ENCODE data around the gene FBRSL1.
"Not testable (repeated sequence)": the region's sequence is repeated elsewhere in the genome, so short reads cannot be mapped to it uniquely, and the experiment has no call there.

FBRSL1 gene

GRCh38 chr12:132489602-132490266 is at the start of gene FBRSL1:
Gene FBRSL1 (plus strand): TSS chr12:132490151.
- DNase-seq, result peak; percentile 95

GRCh38 chr12:132440420-132440819 is 49.5 kb upstream of the FBRSL1 start:
- not testable (repeated sequence) for DNase-seq

- no peak for DNase-seq
Observed at GRCh38 chr12:132441871-132442863, 47.8 kb upstream of the FBRSL1 start.

- DNase-seq, result no peak
Observed at GRCh38 chr12:132443091-132443490, 46.9 kb upstream of the FBRSL1 start.

GRCh38 chr12:132444283-132444682 is 45.7 kb upstream of the FBRSL1 start:
- DNase-seq, result no peak

- DNase-seq, result peak; percentile 57
Observed at GRCh38 chr12:132444957-132445883, 44.7 kb upstream of the FBRSL1 start.

GRCh38 chr12:132445884-132446632 is 43.9 kb upstream of the FBRSL1 start:
- peak; percentile 64 for DNase-seq

GRCh38 chr12:132446633-132447326 is 43.2 kb upstream of the FBRSL1 start:
- DNase-seq, result no peak

- no peak for DNase-seq
Observed at GRCh38 chr12:132447327-132447720, 42.6 kb upstream of the FBRSL1 start.

- DNase-seq, result no peak
Observed at GRCh38 chr12:132447731-132448462, 42.1 kb upstream of the FBRSL1 start.

GRCh38 chr12:132448463-132448820 is 41.5 kb upstream of the FBRSL1 start:
- no peak for DNase-seq

GRCh38 chr12:132449565-132450417 is 40.2 kb upstream of the FBRSL1 start:
- no peak for DNase-seq

- DNase-seq, result no peak
Observed at GRCh38 chr12:132450418-132451171, 39.4 kb upstream of the FBRSL1 start.

GRCh38 chr12:132451172-132451835 is 38.6 kb upstream of the FBRSL1 start:
- no peak for DNase-seq

GRCh38 chr12:132451836-132452195 is 38.1 kb upstream of the FBRSL1 start:
- DNase-seq, result no peak

- DNase-seq, result no peak
Observed at GRCh38 chr12:132452596-132453350, 37.2 kb upstream of the FBRSL1 start.

- DNase-seq, result no peak
Observed at GRCh38 chr12:132453361-132454192, 36.4 kb upstream of the FBRSL1 start.

Data from suppressor macrophage treated with lipopolysaccharide for 4 hours (primary cell).